ENCODE data around the gene NECTIN1. TPM values are rescaled to one million over a fixed set of nuclear protein-coding genes. Genes with fewer than 3 reads are reported as not detected.

NECTIN1 gene
- total and polyA plus RNA-seq, 2 donors (not counting 3 experiments of a cell fraction or from before 2014, with no cell fraction given), result 10.8 to 23.6 TPM

DNA sequence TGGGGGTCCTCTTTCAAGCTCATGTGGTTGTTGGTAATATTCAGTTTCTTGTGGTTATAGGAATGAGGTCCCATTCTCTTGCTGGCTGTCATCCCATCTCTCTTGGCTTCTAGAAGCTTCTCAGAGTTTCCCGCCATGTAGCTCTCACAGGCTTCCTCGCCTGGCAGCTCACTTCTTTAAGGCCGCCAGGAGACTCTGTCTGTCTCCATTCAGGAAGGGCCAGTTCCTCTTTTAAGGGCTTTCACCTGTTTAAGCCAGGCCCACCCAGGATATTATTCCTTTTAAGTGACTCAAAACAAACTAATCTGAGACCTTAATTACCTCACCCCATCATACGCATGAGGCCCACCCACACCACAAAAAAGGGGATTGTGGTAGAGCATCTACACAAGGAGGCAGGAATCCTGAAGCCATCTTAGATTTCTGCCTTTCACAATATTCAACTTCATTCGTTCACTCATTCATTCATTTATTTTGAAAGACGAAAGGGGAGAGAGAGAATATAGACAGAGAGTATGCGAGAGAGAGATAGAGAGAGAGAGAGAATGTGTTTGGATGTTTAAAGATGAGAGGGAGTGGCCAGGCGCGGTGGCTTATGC is 42.3 kb upstream of the NECTIN1 start:
- Histone ChIP-seq H3K36me3 (ENCODE audit: control insufficient read depth in 2 of 2, extremely low read depth in 1 of 2, insufficient read depth in 2 of 2, low read length in 2 of 2) (no peaks in the 10 kb centered on the region), H3K79me2 (ENCODE audit: control insufficient read depth, insufficient read depth, low read length) (no peaks in the 10 kb centered on the region), H3K4me2 (ENCODE audit: insufficient read depth, low read length) (no peak overlapping the region), H3K4me3 (replicated peaks in 1 of 3; ENCODE audit: insufficient read depth in 1 of 3, low read depth in 1 of 3, low read length in 3 of 3) (no peak overlapping the region), H2AFZ (ENCODE audit: low read depth, low read length) (no peak overlapping the region), H3K4me1 (ENCODE audit: control insufficient read depth, extremely low read depth, insufficient read depth, low read length) (no peaks in the 10 kb centered on the region), H4K20me1 (replicated peaks; ENCODE audit: control insufficient read depth, extremely low read depth, insufficient read depth, low read length) (no peaks in the 10 kb centered on the region), H3K27me3 (ENCODE audit: control insufficient read depth in 2 of 2, insufficient read depth in 2 of 2, low read length in 2 of 2) (peaks cover 2 to 4% of the 10 kb centered on the region in 2 experiments), H3K27ac (ENCODE audit: insufficient read depth, low read depth, low read length) (no peak overlapping the region), H3K9me1 (replicated peaks; ENCODE audit: control insufficient read depth, extremely low read depth, insufficient read depth, low read length) (no peaks in the 10 kb centered on the region), H3K9me3 (replicated peaks; ENCODE audit: control insufficient read depth, insufficient read depth, low read length) (no peaks in the 10 kb centered on the region), H3K9ac (replicated peaks; ENCODE audit: extremely low read depth, insufficient read depth, low read length) (no peak overlapping the region)
- CTCF ChIA-PET, result no interaction called here
- no peak for TF ChIP-seq MYC (IDR thresholded peaks at IDR 0.05; ENCODE audit: low read depth, low read length)
- BruUV-seq (replicated peaks), result no TSS peak
- POLR2A ChIA-PET, result no interaction called here
- DNase-seq (ENCODE audit: low read depth, low spot score) (no peak), FAIRE-seq (no peak)
- dilution Hi-C loops (cut with MboI; ENCODE audit: extremely low pct_ligation_motif_present, low sequenced_read_pairs), result no loop called here
- intact Hi-C loops (cut with micrococcal nuclease), result no loop called here

GRCh38 chr11:119765628-119766027 is 36.6 kb upstream of the NECTIN1 start:
- no peak overlapping the region for H2AFZ ChIP-seq (ENCODE audit: low read depth, low read length)
- H3K27ac ChIP-seq (ENCODE audit: insufficient read depth, low read depth, low read length), result no peak overlapping the region
- no peaks in the 10 kb centered on the region for H3K9me3 ChIP-seq (replicated peaks; ENCODE audit: control insufficient read depth, insufficient read depth, low read length)
- intact Hi-C loops (cut with micrococcal nuclease) (no loop called here), dilution Hi-C loops (cut with MboI; ENCODE audit: extremely low pct_ligation_motif_present, low sequenced_read_pairs) (no loop called here)
- no peak overlapping the region for H3K9ac ChIP-seq (replicated peaks; ENCODE audit: extremely low read depth, insufficient read depth, low read length)
- no peaks in the 10 kb centered on the region for H3K4me1 ChIP-seq (ENCODE audit: control insufficient read depth, extremely low read depth, insufficient read depth, low read length)
- FAIRE-seq (no peak), DNase-seq (ENCODE audit: low read depth, low spot score) (no peak)
- H3K36me3 ChIP-seq (ENCODE audit: control insufficient read depth in 2 of 2, extremely low read depth in 1 of 2, insufficient read depth in 2 of 2, low read length in 2 of 2), result no peaks in the 10 kb centered on the region
- H4K20me1 ChIP-seq (replicated peaks; ENCODE audit: control insufficient read depth, extremely low read depth, insufficient read depth, low read length), result no peaks in the 10 kb centered on the region
- ChIA-PET POLR2A (no interaction called here), CTCF (no interaction called here)
- H3K27me3 ChIP-seq (ENCODE audit: control insufficient read depth in 2 of 2, insufficient read depth in 2 of 2, low read length in 2 of 2), result peaks cover 2 to 4% of the 10 kb centered on the region in 2 experiments
- TF ChIP-seq POLR2A (IDR thresholded peaks at IDR 0.05; ENCODE audit: low read depth, low read length) (no peak), MAX (IDR thresholded peaks at IDR 0.05; ENCODE audit: insufficient read depth, insufficient read length) (no peak), GATA2 (IDR thresholded peaks at IDR 0.05; ENCODE audit: insufficient read depth, insufficient read length, low read depth, low read length) (no peak), MYC (IDR thresholded peaks at IDR 0.05; ENCODE audit: low read depth, low read length) (no peak), JUN (IDR thresholded peaks at IDR 0.05; ENCODE audit: borderline replicate concordance, insufficient read depth, insufficient read length, low read depth) (no peak), CTCF (IDR thresholded peaks at IDR 0.05; ENCODE audit: extremely low read depth in 1 of 2, insufficient read depth in 1 of 2, low read depth in 1 of 2, low read length in 2 of 2) (no peak), POLR2AphosphoS5 (IDR thresholded peaks at IDR 0.05; ENCODE audit: insufficient read depth, low read depth, low read length) (no peak), EZH2 (IDR thresholded peaks at IDR 0.05; ENCODE audit: borderline replicate concordance, low read depth, low read length, severe bottlenecking) (no peak), FOS (IDR thresholded peaks at IDR 0.05; ENCODE audit: borderline replicate concordance, insufficient read depth, low read length) (no peak)
- H3K9me1 ChIP-seq (replicated peaks; ENCODE audit: control insufficient read depth, extremely low read depth, insufficient read depth, low read length), result no peaks in the 10 kb centered on the region
- BruUV-seq (replicated peaks), result no TSS peak
- no peak overlapping the region for H3K4me3 ChIP-seq (replicated peaks in 1 of 3; ENCODE audit: insufficient read depth in 1 of 3, low read depth in 1 of 3, low read length in 3 of 3)
- no peaks in the 10 kb centered on the region for H3K79me2 ChIP-seq (ENCODE audit: control insufficient read depth, insufficient read depth, low read length)
- no peak overlapping the region for H3K4me2 ChIP-seq (ENCODE audit: insufficient read depth, low read length)

All from endothelial cell of umbilical vein (primary cell).